Peyer's patch (tissue), 4 donors: ENCODE results near the gene PFN2.

Source experiments
- POLR2A ChIP-seq, 2 donors: fragments of 450-650 bp; IDR thresholded peaks; one replicate each; pipeline ENCODE4 v1.5.1; 2017; ENCODE audit warnings: antibody characterized with exemption in 2 of 2, mild to moderate bottlenecking in 2 of 2, moderate library complexity in 2 of 2
- TF ChIP-seq, protein P1 (sequence below), 6 experiments: fragments of 450-650 bp in 4 of 6; fragments of 200-600 bp in 2 of 6; sonication (generic) in 1 of 6; IDR thresholded peaks; one replicate each; pipeline ENCODE4 v1.5.1; 2017 to 2019; ENCODE audit warnings: antibody characterized with exemption in 6 of 6, mild to moderate bottlenecking in 3 of 6, moderate library complexity in 1 of 6

DNA sequence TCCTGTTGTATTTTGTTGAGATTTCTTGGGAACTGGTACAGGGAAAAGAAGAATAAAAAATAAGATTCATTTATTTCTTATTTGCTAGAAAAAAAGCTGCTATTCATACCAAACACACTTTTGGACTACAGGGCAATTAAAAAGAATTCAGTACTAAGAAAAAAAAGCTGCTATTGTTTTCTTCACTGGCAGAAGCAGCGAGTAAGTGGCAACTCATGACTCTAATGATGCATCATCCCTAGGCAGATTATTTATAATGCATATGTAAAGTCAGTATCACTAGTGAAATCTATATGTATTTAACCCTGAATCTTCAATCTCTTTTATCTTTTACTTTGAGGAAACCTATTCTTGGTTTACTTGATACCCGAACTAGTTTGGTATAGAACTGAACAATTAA lies 15.2 kb downstream of the PFN2 start:
- TF ChIP-seq, protein P1, sequence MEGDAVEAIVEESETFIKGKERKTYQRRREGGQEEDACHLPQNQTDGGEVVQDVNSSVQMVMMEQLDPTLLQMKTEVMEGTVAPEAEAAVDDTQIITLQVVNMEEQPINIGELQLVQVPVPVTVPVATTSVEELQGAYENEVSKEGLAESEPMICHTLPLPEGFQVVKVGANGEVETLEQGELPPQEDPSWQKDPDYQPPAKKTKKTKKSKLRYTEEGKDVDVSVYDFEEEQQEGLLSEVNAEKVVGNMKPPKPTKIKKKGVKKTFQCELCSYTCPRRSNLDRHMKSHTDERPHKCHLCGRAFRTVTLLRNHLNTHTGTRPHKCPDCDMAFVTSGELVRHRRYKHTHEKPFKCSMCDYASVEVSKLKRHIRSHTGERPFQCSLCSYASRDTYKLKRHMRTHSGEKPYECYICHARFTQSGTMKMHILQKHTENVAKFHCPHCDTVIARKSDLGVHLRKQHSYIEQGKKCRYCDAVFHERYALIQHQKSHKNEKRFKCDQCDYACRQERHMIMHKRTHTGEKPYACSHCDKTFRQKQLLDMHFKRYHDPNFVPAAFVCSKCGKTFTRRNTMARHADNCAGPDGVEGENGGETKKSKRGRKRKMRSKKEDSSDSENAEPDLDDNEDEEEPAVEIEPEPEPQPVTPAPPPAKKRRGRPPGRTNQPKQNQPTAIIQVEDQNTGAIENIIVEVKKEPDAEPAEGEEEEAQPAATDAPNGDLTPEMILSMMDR (IDR thresholded peaks at IDR 0.05) = no peak
- TF ChIP-seq POLR2A (IDR thresholded peaks at IDR 0.05) = no peak
